Activated gamma-delta T cell (primary cell): ENCODE measurements around the gene THSD7B.

Experiments
- DNase-seq: peaks from one replicate; lab custom pipeline; 2025; lab: John Stamatoyannopoulos, UW

The THSD7B gene

DNA sequence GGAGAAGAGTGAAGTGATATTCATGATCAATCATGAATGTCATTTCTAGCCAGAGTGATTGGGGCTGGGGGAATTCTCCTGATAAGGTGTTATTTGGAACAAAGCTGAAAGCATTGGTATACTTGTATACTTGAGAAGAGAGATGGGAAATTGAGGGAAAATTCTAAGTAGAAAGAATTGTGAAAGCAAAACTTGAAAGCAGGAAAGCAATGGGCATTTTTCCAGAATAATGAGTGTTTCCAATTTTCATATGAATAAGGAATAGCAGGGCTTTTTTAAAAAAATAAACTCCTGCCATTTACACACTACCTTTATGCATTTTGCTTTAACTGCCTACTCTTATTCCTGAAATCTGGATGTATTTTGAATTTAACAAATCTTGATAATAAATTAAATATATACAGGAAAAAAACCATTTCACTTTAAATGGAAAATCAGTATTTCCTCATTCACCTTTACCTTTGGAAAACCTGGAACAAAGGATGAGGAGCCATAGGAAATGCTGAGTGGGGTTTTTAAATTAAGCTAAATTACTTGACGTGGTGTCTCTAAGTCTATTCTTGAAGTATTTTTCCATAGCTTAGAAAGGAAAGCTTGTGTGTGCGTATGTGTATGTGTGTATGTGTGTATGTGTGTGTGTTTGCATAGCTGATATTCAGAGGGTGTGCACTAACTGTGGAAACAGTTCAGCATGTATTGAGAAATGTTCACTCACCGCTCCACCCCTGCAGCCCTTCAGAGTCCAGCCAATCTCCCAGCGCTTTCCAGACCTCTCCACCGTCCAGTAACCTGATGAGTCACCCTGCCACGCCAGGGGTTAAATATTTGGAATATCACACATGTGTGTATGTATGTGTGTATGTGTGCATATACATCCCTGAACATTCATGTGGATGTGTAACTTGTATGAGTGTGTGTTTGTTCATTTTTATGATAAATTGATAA, 427.3 kb downstream of the THSD7B start:
- DNase-seq = no peak

DNA sequence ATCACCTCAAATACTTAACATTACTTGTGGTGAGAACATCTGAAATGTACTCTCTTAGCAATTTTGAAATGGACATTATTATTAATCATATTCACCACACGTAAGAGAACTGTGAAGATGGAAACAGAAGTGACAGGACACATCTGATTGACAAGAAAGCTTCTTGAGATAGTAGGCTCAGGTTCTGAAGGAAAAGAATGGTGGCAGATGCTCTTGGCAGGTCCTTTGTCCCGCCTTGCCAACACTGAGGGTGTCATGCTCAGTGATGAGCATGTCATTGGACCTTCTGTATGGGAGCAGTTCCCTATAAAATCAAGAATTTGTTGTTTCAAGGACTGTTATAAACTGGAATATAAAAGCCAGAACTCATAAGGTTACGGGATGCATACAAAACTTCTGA, 428.1 kb downstream of the THSD7B start:
- DNase-seq = no peak

DNA sequence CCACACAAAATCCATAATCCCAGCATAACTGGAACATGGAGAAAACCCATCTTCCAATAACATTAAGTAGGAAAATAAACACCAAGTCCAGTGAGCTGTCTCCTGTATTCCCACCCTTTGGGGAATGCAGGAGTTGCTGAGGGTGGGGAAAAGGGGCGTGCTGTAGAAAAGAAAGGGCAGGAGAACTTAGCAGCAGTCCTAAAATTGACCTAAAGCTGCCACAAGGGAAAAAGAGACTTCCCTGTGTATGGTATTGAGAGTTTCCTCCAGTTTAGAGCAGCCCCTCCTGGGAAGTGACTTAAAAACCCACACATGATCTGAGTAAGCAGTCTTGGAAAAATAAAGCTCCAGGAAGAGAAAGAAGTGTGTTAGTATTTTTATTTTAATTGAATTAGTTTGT, 428.8 kb downstream of the THSD7B start:
- DNase-seq = no peak

DNA sequence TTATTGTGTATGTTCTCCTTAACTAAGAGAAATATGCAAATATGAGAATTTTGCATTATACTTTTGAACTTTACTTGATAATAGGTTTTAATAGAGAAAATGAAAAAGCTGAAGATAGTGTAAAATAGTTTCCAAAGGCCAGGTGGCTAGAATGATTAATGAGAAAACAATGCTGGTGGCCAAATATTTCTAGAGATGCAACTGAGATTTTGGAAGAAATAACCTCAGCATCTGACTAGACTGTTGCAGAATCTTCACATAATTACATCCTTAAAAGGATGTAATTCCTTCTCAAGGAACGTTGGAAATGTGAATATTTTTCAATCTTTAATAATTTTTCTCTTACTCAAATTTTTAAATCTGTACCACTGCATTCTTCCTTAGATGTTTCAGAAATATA, 434.4 kb downstream of the THSD7B start:
- DNase-seq = no peak

DNA sequence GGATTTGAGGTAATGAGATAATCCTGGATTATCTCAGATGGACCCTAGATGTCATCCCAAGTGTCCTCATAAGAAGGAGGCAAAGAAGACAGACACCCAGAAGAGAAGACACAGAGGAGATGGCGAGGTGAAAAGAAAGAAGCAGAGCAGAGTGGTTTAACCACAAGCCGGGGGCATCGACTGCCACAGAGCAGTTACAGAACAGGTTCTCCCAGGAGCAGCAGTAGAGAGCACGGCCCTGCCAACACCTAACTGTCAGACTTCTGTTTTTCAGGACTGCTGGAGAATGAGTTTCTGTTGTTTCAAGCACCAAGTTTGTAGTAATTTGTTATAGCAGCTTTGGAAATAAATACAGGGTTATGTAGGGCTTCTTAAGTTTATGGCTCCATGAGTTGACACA, 437.0 kb downstream of the THSD7B start:
- DNase-seq = no peak

DNA sequence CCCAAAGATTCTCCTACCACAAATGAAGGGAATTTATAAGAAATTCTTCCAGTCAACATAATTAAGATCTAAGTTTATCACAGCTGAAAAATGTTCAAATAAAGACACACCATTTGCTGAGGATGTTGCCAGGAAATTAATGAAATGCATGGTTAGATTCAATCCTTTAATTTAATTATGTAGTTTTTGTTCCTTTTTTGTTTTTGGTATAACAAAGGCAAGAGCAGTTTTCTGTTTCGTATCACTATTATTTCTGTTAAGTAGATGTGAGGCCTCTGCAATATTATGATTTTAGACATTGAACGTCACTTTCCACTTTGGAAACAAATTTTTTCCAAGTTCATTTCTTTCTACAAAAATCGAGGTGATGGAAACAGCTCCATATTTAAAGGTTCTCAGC, 440.0 kb downstream of the THSD7B start:
- no peak for DNase-seq

DNA sequence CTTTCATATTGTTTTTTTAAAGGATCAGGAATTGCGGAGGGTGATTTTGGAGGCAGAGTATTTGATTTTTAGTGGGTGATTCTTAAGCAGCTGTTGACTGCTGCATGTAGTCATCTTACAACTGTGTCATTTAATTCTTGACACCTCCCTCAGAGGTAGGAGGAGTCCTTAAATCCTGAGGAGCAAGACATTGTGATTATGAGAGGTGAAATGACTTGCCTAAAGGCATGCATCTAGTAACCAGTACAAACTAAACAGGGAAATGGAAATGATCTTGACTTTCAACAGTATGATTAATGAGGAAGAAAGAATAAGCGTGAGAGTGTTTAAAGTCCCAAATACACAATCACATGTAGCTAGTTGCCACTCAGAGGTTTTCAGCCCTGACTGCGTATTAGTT, 440.7 kb downstream of the THSD7B start:
- DNase-seq = no peak

DNA sequence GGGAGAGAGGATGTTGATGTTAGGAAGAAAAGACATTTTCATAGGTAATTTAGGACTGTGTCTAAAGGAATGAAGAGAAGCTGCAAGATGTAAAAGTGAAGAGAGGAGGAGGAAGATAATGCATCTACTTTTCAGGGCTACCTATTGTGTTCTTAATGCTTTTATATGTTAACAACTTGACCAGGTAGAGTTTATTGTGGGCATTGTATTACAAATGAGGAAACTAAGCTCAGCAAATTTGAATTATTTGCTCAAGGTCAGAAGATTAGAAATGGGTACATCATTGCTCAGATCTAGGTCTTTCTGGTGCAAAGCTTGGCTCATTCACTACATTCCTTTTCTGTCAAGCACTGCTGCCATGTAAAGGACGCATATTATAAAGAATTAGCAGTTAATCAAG, 441.7 kb downstream of the THSD7B start:
- DNase-seq = no peak

DNA sequence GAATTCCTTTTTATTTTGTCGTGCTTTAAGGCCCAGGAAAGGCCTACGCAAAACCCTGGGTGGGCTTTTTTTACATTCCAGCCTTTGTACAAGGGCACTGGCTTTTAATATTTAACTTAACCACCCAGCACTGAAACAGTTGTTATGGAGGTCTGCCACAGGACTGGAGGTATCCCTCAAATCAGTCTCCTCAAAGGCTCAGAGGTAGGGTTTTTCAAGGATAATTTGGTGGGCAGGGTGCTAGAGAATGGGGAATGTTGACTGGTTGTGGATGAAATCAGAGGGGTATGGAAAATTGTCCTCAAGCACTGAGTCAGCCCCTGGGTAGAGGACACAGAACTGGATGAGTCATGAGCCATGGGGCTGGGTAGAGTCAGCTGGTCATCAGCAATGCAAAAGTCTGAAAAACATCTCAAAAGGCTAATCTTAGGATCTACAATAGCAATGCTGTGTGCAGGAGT, 443.1 kb downstream of the THSD7B start:
- no peak for DNase-seq

DNA sequence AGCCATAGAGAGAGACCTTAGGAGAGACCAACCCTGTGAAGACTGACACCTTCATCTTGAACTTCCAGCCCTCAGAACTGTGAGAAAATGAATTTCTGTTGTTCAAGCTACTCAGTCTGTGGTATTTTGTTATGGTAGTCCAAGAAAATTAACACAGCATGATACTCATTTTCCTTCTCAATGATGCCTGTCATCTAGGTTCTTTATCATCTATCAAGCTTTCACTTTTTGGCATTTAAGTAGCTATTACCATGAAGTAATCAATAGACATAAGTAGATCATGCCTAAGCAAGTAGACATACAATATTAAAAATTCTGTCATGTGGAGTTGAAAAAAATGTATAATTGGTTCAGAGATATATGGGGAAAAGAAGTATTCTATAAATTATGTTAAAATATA, 444.7 kb downstream of the THSD7B start:
- DNase-seq = no peak

DNA sequence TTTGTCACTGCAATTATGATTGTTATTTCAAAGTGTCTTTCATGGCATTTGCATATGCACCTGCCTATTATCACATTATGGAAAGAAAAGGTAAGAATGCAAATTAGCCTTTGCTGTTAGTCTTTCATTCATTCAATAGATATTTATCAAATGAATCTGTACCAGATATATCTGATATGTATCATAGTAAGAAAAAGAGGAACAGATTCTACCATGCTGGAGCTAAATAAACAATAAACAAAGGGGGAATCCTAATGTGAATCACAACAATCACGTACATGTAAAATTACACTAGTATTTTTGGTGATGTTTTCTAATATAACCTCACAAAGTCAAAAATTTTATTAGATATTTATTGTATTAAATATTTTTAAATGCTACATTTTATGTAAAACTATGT, 446.4 kb downstream of the THSD7B start:
- DNase-seq = no peak

DNA sequence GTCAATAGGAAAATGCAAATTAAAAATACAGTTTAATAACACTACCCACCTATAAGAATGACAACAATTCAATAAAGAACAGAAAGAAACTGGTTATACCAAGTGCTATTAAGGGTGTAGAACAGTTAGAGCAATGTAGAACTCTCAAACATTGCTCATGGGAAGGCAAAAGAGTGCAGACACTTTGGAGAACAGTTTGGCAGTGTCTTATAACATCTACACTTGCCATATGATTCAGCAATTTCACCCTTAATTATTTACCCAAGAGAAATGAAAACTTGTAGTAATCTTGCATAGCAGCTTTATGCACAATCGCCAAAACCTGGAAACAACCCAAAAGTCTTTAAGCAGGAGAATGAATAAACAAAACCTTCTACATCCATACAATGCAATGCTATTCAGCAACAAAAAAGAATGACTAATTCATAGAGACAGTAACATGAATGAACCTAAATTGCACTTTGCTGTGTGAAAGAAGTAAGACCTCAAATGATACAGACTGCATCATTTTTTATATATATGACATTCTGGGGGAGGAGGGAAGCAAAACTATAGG, 455.2 kb downstream of the THSD7B start:
- DNase-seq = no peak

DNA sequence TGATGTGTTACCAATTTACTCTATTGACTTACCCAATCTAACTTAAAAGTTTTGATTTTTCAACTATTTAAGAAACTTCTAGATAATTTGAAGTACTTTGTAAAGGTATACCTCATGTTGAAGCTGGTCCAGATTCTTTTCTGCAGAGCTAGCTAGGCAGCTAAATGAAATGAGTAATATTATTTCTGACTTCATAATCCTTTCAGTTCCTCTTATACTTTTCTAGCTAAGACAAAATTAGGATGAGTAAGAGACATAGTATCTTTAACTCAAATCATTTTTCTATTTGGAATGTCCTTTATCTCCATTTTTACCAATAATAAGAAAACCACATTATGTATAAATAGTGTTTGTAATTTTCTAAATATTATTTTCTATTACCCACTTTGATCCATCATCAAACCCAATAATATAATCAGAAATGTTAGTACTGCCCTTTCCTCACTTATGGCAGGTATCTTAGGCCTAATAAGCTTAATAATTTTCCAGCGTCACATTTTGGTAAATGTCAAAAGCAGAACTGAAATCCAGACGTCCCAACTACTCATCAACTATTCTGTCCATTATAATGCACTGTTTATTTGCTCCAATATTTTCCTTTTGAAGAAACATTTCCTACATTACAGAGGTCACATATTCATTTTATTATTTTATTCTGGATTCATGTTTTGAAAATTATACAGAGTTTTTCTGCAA, 456.6 kb downstream of the THSD7B start:
- DNase-seq = no peak

DNA sequence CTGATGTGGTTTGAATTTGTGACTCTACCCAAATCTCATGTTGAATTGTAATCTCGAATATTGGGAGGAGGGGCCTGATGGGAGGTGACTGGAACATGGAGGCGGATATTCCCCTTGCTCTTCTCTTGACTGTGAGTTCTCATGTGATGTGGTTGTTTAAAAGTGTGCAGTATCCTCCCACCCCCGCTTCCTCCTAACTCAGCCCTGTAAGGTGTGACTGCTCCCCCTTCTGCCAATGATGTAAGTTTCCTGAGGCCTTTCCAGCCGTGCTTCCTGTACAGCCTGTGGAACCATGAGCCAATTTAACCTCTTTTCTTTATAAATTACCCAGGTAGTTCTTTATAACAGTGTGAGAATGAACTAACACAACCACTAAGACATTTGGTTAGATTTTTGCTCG, 458.4 kb downstream of the THSD7B start:
- no peak for DNase-seq

DNA sequence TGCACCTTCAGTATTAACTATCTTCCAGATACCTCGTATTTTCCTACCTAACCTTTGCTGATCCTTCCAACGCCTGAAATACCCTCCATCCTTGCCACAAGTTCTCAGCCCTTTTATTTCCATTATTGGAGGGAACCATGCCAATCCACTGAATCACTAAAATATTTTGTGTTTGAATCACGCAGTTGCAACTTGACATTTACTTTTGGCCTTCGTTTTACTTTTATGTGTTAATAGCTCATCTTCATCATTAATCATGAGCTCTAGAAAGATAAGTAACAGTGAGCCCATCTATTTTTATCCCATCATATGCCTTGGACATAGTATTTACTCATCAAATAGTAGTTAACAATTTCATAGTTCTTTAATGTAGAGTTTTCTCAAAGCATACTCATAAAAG, 463.2 kb downstream of the THSD7B start:
- no peak for DNase-seq

DNA sequence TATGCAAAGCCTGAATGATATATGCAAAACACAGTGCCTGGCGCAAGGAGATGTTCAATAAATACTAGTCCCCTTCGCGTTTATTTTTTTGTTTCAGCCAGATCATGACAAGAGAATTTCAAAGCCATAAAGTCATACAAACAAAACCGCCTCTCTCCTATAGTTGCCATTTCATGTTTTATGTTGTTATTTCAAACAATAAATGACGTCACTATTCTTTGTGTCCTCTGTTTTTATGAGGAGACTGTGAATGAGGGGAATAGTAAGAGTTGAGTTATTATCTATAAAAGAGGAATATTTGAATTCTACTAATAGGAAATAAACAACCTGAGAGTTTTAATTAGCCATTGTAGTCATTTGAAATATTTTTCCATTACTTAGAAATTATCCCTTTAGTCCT, 464.5 kb downstream of the THSD7B start:
- no peak for DNase-seq

DNA sequence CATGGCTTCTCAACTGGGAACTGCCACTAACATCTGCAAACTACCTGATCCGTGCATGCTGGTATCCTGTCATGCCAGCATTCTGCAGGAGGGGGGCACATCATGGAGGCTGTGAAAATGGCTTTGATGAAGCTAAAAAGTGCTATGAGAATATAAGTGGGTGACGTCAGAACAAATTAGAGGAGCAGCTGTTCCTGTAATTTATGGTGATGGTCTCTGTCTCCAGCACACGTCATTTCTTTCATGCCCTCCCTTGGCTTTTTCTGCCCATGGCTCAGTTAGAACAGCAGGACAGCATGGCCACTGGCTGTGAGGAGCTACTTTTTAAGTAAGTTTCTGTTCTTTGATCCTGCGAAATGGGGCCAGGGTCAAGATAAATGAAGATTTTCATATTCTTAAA, 466.3 kb downstream of the THSD7B start:
- DNase-seq = no peak

DNA sequence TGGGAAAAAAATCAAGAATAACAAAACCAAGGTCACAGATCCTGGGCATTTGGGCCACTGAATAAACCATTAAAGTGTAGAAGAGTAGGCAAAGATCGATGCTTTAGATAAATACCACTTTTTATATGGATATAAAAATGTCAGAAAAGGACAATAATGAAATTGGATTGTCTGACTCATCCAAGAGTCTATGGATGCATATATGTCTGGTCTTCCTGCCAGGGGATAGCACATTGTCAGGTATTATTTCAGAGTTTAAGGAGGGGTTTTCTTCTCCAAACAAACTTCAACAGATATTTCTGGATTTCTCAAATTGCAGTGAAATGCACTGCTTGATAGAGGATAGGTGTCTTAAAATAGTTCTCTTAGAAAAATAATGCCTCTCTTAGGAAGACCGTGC, 466.7 kb downstream of the THSD7B start:
- DNase-seq = no peak

DNA sequence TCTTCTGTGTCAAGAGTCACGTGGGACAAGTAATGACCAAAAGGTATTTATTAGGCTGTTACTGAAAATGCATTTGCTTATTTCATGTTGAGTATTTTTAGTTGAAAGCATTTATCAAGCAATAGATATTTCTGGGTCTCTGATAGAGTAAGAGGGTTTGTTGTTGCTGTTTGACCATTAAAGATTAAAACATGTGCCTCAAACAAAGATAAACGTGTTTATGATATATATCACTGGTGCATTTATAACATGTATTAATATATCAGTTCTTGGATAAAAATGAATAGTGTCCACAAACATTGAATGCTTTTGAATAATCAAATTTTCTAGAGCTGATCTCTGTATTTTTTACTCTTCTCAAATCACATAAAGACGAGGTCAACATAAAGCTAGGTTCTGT, 467.7 kb downstream of the THSD7B start:
- no peak for DNase-seq

DNA sequence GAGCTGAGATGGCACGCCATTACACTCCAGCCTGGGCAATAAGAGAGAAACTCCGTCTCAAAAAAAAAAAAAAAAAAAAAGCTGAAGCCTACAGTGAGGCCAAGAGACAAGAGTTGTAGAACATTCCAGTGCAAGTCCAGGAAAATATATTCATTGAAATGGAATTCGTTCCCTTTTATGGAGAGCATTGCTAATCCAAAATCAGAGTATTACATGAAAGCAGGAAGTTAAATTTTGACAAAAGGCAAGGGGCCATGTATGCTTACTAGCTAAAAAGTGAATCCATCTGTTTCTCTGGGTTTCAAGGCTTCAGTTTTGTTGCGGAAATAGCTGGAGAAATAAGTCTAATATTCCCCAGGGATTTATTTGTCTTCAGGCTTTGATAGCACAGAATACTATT, 471.7 kb downstream of the THSD7B start:
- DNase-seq = no peak

DNA sequence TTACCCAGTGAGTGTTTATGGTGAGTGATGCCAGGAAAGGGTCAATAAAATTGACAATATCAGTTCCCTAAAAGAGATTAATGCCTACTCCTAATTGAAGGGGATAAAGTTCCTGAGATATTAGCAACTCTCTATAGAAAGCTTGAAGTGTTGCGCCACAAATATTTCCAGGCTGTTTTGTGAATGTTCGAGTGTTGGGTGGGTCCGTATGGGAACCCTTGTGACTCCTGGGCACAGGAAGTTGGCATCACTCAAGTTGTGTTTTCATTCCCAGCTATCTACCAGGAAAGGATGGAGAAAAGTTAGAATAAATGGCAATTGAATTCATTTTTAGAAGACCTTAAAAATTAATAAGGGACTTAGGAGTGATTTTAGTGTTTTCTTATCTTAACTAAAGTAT, 472.7 kb downstream of the THSD7B start:
- no peak for DNase-seq

DNA sequence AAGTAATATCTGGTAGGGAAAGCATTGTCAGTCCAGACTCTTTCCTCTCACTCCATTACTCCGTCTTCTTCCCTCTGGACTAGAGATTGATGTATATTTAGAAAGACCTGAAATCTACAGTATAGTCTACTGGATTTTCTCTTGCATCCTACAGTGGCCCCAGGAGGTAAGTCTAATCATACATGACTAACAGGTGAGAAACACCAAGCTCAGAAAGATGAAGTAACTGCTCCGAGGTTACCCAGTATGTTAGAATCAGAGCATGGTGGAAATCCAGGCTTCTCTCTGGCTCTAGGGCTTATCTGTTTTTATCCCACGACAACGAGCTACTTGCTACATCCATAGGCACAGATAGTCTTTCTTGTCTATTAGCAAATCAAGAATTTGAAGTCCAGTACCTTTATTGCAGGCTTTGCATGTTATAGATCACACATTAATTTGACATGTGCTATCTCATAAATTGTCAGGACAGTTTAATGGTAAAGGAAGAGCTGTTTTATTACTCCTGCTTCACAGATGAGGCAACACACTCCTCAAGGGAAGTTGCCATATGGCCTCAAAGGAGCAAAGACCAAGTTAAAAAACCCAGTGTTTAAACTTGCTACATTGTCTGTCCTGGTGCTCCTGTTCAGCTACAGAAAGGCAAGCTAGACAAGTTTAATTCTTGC, 484.3 kb downstream of the THSD7B start:
- DNase-seq = no peak
